ENCODE results near the gene PRM1. TPM values are rescaled to one million over a fixed set of nuclear protein-coding genes. Genes with fewer than 3 reads are reported as not detected.
A peak's percentile ranks its signal among the peaks of the same experiment; 100 is the strongest.

PRM1 gene
- total RNA-seq, 2 experiments from 2014 or later: not detected

GRCh38 chr16:11255737-11256660 lies 25.1 kb downstream of the PRM1 start, which contains the start of gene SOCS1:
Gene SOCS1 (minus strand): TSS chr16:11256204. CDS start chr16:11255478, 726 bp downstream.
- H3K27ac ChIP-seq (ENCODE audit: low read depth, low read length, poor library complexity, severe bottlenecking): peak within 1 kb of the TSS; percentile 61
- TF ChIP-seq EZH2phosphoT487 (IDR thresholded peaks at IDR 0.05; ENCODE audit: borderline replicate concordance, low read depth, low read length): no peak
- TF ChIP-seq, protein P1, sequence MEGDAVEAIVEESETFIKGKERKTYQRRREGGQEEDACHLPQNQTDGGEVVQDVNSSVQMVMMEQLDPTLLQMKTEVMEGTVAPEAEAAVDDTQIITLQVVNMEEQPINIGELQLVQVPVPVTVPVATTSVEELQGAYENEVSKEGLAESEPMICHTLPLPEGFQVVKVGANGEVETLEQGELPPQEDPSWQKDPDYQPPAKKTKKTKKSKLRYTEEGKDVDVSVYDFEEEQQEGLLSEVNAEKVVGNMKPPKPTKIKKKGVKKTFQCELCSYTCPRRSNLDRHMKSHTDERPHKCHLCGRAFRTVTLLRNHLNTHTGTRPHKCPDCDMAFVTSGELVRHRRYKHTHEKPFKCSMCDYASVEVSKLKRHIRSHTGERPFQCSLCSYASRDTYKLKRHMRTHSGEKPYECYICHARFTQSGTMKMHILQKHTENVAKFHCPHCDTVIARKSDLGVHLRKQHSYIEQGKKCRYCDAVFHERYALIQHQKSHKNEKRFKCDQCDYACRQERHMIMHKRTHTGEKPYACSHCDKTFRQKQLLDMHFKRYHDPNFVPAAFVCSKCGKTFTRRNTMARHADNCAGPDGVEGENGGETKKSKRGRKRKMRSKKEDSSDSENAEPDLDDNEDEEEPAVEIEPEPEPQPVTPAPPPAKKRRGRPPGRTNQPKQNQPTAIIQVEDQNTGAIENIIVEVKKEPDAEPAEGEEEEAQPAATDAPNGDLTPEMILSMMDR (conservative IDR thresholded peaks at IDR 0.05; ENCODE audit: low read length): peak; percentile 81
- POLR2A ChIA-PET: interaction anchor here (0.6 to 3.2 kb wide), 25 partner anchors 10 to 712 kb away, joined by 3 to 20 read pairs (median 4); no protein-coding TSS in a partner anchor
- no peaks in the 10 kb centered on the region for H3K9me3 ChIP-seq (ENCODE audit: low read length)
- no peak within 1 kb of the TSS for H2AFZ ChIP-seq (ENCODE audit: low read length)
- H3K9me2 ChIP-seq (ENCODE audit: insufficient read depth, low read length): no peaks in the 10 kb centered on the region
- peak within 1 kb of the TSS; percentile 95 for H3K4me3 ChIP-seq (ENCODE audit: low read depth, low read length, poor library complexity, severe bottlenecking)
- peaks cover 25% of the 10 kb centered on the region for H4K20me1 ChIP-seq (ENCODE audit: insufficient read depth, low read length)
- BruUV-seq (replicated peaks): no TSS peak
- H3K79me2 ChIP-seq (ENCODE audit: insufficient read depth, low read depth, low read length): peaks cover 34% of the 10 kb centered on the region
- intact Hi-C loops (cut with micrococcal nuclease; ENCODE audit: unreplicated experiment): loop anchor here (1.0 to 2.0 kb wide), 6 partner anchors 38 to 283 kb away; partner anchors contain the start of gene RMI2
- H3K4me1 ChIP-seq (ENCODE audit: insufficient read depth, low read length, poor library complexity, severe bottlenecking): peaks cover 53% of the 10 kb centered on the region
- CTCF ChIA-PET (ENCODE audit: unreplicated experiment): interaction anchor here (0.5 to 2.0 kb wide), 12 partner anchors 20 to 264 kb away, joined by 3 to 19 read pairs (median 5); no protein-coding TSS in a partner anchor
- H3K36me3 ChIP-seq (ENCODE audit: insufficient read depth, low read length): peaks cover 46% of the 10 kb centered on the region
- peak within 1 kb of the TSS; percentile 95 for H3K4me2 ChIP-seq (ENCODE audit: low read length)
- peak; percentile 89 for DNase-seq (ENCODE audit: low spot score)

DNA sequence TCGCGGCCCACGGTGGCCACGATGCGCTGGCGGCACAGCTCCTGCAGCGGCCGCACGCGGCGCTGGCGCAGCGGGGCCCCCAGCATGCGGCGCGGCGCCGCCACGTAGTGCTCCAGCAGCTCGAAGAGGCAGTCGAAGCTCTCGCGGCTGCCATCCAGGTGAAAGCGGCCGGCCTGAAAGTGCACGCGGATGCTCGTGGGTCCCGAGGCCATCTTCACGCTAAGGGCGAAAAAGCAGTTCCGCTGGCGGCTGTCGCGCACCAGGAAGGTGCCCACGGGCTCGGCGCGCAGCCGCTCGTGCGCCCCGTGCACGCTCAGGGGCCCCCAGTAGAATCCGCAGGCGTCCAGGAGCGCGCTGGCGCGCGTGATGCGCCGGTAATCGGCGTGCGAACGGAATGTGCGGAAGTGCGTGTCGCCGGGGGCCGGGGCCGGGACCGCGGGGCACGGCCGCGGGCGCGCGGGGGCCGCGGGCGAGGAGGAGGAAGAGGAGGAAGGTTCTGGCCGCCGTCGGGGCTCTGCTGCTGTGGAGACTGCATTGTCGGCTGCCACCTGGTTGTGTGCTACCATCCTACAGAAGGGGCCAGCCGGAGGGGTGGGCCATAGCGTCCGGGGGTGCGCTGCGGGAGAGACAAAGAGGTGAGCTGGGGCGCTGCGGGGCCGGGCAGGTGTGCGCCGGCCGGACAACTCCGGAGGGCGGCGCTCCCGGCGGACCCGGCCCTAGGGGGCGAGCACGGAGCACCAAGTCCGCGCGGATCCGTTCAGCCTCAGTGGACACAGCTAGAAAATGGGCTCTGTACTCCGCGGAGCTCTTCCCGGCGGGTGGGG lies 26.0 kb downstream of the PRM1 start:
- ChIA-PET POLR2A (interaction anchor here (0.6 to 3.2 kb wide), 21 partner anchors 30 to 713 kb away, joined by 3 to 20 read pairs (median 4); no protein-coding TSS in a partner anchor), CTCF (ENCODE audit: unreplicated experiment) (interaction anchor here (0.6 to 2.0 kb wide), 13 partner anchors 19 to 263 kb away, joined by 3 to 19 read pairs (median 4); no protein-coding TSS in a partner anchor)
- Histone ChIP-seq H3K4me1 (ENCODE audit: insufficient read depth, low read length, poor library complexity, severe bottlenecking) (peaks cover 53% of the 10 kb centered on the region), H3K9me2 (ENCODE audit: insufficient read depth, low read length) (no peaks in the 10 kb centered on the region), H2AFZ (ENCODE audit: low read length) (no peak overlapping the region), H3K4me3 (ENCODE audit: low read depth, low read length, poor library complexity, severe bottlenecking) (peak overlapping the region; percentile 95), H3K4me2 (ENCODE audit: low read length) (peak overlapping the region; percentile 95), H4K20me1 (ENCODE audit: insufficient read depth, low read length) (peaks cover 25% of the 10 kb centered on the region), H3K79me2 (ENCODE audit: insufficient read depth, low read depth, low read length) (peaks cover 34% of the 10 kb centered on the region), H3K9me3 (ENCODE audit: low read length) (no peaks in the 10 kb centered on the region), H3K27ac (ENCODE audit: low read depth, low read length, poor library complexity, severe bottlenecking) (peak overlapping the region; percentile 61), H3K36me3 (ENCODE audit: insufficient read depth, low read length) (peaks cover 46% of the 10 kb centered on the region)
- no TSS peak for BruUV-seq (replicated peaks)
- peak; percentile 85 for DNase-seq (ENCODE audit: low spot score)
- intact Hi-C loops (cut with micrococcal nuclease; ENCODE audit: unreplicated experiment): loop anchor here (1.0 to 5.0 kb wide), 4 partner anchors 56 to 291 kb away; no protein-coding TSS in a partner anchor
- TF ChIP-seq, protein P1 (conservative IDR thresholded peaks at IDR 0.05; ENCODE audit: low read length): no peak
- TF ChIP-seq EZH2phosphoT487 (IDR thresholded peaks at IDR 0.05; ENCODE audit: borderline replicate concordance, low read depth, low read length): no peak

Data from OCI-LY7 (cell line).